GM21381 (cell line): ENCODE measurements around the gene TMBIM4.

ENCODE experiments used
- ATAC-seq: cut with Tn5 transposase; IDR thresholded peaks from one replicate; pipeline ENCODE4 v1.9.1; 2021; ENCODE audit warnings: mild to moderate bottlenecking, moderate library complexity; ENCODE audit not compliant: unreplicated experiment

TMBIM4 gene

DNA sequence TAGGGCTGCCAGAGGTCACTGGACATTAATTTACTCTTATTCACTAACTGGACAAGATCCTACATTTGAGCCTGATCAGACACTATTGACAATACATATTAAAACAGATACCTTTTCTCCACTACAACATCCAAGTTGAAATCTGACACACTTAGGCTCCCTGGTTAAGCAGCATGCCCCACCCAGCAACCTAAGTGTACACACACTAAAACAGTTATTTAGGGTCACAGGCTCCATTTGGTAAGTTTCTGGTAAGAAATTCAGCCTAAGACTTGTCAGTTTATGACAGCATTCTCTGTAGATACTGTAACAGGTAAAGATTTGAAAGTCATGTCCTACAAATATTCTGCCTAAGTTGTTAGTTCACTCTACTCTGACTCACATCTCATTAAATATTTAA is 27.0 kb downstream of the TMBIM4 start:
- no peak for ATAC-seq

DNA sequence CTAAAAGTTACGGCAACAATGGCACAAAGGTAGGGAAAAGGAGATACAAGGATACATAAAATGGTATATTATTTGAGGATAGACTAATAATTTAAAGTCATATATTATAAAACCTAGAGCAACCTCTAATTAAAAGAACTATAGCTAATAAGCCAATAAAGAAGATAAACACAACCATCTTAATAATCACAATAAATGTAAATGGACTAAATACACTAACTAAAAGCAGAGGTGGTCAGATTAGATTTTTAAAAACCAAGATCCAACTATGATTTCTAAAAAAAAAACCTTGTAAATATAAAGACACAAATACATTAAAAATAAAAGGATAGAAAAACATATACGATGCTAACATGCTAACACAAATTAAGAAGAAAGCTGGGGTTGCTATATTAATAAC is 28.5 kb downstream of the TMBIM4 start:
- no peak for ATAC-seq

DNA sequence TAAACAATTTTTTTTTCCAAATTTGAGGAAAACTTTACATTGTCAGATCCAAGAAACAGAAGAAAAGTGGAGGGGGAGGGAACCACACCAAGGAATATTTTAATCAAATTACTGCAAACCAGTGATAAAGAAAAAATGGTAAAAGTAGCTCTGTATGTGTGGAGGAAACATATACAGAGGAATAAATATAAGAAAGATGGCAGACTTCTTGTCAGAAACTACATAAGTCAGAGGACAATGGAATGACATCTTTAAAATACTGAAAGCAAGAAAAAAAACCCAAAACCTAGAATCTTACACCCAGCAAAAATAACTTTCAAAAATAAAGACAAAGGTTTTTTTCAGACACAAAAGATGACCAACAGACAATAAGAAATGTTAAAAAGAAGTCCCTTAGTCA is 29.1 kb downstream of the TMBIM4 start:
- ATAC-seq, result no peak

DNA sequence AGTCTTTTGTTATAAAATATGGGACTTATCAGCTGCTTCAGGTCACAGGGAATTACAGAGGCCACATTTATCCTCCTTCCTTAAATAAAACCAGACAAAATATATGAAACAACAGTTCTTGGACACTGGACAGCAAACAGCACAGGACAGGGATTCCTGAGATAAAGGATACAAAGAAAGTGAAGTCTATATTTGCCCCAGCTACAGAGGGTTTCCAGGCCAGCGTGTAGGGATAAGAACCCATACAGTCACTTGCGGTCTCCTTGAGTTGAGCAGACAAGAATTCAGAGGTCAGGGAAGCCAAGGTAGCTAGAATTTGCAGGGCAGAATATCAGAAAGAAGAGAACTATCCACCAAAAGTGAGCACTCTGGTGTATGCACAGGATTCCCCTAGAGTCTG is 30.5 kb downstream of the TMBIM4 start:
- no peak for ATAC-seq

DNA sequence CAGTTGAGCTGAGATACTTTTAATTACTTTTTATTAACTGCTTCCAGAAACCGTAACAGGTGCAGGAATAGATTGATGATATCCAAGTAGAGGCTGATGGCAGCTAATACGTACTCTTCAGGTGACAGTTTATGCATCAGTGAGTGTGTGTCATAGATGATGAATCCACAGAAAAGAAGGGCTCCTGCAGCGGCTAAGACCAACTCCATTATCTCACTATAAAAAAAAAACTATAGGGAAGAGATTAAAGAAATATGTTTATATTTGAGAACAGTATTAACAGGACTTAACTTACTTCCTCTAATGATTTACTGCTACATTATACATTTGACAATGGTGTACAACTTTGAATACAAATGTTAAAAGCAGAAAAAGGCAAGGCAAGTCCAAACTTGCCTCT is 31.9 kb downstream of the TMBIM4 start:
- no peak for ATAC-seq

DNA sequence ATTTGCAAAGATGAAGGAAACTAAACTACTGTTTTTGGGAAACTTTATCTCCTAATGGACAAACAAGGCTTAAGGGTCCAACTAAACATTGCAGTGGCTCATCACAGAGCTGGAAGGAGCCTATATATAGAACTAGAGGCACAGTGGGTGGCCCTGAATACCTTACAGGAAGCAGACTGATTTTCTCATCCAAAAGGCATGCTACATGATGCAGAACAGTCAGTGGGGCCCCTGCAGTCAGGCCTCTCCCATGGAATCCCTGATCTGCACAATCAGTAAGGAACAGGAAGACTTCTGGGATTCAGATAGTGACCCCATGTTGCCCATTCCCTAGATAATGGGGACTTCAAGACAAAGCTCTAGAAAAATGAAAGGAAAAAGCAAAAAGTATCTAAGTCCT is 37.4 kb downstream of the TMBIM4 start:
- ATAC-seq, result no peak

DNA sequence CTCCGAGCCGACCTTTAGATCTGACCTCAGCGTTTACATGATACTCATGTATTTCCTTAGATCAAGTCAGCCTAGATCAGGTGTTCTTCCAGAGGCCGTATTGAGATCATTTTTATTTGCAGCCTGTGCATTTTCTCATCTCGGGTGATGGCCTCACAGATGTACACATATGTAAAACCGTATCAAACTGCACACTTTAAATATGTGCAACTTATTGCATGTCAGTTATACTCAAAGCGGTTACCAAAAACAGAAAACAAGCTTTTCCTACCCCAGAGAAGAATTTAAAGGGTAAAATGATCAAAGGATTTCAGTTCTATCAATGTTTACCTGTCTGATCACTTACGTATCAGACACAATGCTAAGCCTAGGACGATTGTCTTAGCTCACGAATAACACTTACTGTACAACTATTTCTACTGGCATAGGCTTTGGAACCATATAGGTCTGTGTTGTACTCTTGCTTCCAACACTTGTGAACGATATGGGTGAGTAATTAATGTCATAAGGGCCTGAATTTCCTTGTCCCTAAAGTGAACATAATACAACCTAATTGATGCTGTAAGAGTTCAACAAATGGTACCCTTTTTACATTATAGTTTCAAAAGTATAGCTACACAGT is 38.6 kb downstream of the TMBIM4 start:
- no peak for ATAC-seq

DNA sequence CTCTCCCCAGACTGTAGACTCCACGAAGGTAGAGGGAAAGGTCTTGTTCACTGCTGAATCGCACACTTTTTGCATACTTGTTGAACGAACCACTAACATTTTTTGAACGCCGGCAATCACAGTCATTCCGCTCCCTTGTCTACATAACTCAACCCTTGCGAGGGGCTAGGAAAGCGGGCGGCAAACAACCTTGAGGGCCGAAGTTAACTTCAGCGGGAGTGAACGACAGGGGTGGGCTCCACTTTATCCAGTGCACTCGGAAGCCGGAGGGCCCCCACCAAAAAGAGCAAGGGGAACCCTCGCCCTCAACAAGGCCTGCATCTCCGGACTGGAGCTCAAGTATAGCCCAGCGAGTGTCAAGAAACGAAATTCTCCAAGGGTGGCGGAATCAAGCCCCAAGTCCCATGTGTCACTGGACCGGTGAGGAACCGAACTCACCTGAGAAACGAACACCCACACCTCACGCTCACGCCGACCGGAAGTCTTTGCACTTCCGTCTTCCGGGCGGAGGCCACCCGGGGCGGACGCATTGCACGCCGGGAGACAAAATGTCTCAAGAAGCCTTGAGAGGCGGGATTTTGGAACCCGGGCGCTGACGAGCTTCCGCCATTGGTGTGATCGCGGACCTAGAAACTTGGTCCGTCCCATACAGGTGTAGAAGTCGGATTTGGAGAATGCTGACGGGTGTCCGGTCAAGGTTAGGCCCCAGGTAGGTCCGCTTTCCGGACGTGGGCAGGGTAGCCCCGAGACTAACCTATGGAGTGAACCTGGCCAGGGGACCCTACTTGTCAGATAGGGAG is 39.3 kb downstream of the TMBIM4 start, which contains the start of gene LLPH:
Gene LLPH (minus strand): TSS at position 484 of the 800 bp plus-strand sequence. CDS start 1,644 bp downstream, outside the sequence.
- ATAC-seq, result peak; percentile 97

DNA sequence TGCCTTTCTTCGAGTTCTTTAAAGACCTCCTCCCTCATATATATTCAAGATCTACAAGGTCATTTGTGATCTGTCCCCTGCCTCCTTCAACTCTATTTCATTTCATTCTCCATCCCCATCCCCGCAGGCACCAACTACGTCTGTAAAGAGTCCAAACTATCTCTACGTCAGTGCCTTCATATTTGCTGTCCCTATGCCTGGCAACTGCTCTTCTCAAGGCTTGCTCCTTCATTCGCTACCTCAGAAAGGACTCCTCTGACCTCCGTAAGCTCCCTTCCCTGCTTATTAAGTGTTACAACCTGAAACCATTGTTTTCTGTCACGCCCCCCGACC is 39.9 kb downstream of the TMBIM4 start:
- ATAC-seq, result no peak

DNA sequence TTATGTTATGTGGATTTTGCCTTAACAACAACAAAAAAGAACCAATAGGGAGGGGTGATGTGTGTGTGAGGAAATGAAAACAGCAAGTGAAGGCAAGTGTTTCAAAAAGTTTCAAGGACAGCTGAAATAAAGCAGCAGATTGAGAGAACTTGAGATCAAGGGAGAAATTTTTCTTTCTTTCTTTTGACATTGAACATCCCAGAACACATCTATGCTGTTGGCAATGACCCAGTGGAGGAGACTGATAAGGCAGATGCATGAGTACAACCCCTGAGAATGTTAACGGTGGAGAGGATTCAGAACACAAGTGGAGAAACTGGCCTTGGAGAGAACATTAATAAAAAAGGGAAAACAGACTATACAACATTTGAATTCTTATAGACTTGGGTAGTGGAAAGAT is 42.1 kb downstream of the TMBIM4 start:
- ATAC-seq, result no peak

DNA sequence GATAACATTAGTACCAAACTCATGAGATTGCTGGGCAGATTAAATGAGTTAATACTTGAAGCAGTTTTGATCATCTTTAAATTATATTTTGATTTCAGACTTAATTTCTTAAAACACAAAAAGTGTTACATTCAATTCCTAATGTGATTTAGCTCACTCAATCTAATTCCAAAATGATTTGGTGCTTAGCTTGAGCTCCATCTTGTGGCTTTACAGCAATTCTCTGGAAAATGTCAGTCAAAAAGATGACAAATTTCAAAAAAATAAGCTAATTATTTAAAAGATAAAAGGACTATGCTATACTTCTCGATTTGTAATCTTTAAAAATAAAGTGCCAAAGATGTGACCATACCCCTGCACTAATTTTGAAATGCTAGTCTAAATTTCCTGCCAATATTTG is 49.3 kb downstream of the TMBIM4 start:
- no peak for ATAC-seq

DNA sequence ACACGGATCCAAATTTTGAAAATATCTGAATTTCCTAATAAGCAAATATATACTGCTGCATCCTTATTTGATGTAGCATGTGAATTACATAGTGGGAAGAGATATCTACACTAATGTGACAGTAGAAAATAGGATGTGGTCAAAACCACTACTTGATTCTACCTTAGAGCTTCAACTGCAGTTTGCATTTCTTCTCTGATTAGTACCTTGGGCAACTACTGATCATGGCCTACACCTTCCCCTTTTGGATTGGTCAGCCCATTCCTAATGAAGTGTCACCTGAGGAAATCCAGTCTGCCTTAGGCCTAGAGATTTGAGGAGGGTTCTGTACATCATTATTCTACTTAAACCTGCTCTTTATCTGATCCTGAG is 49.9 kb downstream of the TMBIM4 start:
- peak; percentile 74 for ATAC-seq

DNA sequence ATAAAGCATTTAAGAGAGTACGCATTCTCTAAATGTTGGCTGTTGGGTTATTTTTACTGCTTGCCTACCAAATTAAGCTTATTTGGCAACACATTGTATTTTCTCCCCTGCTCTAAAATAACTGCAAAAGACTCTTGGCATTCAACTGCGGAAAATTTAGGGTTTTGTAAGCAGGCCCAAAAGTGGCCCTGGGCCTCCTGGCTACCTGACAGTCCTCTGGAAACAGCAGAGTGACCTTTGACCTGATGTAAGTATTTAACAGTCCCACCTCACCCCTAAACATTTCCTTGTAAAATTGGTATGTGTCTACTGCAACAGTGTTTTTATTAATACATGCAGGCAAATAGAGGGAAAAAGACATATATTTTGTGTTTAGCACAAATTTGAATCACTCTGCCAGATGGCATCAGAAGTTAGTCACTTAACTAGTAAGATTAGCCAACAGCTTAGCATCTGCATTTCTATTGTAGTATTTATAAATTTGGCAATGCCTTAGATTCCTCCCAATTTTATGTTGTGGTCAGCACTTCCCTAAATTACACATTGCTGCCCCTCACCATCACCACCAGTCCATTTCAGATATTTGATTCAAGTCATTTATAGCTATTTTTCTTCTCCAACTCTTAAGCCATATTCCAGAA is 50.4 kb downstream of the TMBIM4 start:
- ATAC-seq, result no peak

DNA sequence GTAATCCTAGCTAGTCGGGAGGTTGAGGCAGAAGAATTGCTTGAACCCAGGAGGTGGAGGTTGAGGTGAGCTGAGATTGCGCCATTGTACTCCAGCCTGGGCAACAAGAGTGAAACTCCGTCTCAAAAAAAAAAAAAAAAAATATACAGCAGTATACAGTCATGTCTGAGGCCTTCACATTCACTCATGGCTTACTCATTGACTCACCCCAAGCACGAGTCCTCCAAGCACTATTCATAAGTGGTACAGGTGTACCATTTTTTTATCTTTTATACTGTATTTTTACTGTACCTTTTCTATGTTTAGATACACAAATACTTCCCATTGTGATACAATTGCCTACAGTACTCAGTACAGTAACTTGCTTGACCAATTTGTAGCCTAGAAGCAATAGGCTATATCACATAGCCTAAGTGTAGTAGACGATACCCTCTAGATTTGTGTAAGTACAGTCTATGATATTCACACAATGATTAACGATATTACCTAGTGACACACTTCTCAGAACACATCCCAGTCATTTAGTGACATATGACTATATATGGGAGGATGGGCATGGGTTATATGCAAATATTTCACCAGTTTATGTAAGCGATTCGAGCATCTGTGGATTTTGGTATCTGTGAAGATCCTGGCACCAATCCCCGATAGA is 51.4 kb downstream of the TMBIM4 start:
- ATAC-seq, result no peak

DNA sequence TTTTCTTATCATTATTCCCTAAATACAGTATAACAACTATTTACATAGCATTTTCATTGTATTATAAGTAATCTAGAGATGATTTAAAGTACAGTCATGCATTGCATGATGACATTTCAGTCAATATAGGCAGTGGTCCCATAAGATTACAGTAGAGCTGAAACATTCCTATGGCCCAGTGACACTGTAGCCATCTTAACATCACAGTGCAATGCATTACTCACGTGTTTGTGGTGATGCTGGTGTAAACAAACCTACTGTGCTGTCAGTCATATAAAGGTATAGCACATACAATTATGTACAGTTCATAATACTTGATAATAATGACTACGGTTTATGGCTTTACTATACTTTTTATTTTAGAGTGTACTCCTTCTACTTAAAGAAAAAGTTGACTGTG is 52.6 kb downstream of the TMBIM4 start:
- no peak for ATAC-seq

DNA sequence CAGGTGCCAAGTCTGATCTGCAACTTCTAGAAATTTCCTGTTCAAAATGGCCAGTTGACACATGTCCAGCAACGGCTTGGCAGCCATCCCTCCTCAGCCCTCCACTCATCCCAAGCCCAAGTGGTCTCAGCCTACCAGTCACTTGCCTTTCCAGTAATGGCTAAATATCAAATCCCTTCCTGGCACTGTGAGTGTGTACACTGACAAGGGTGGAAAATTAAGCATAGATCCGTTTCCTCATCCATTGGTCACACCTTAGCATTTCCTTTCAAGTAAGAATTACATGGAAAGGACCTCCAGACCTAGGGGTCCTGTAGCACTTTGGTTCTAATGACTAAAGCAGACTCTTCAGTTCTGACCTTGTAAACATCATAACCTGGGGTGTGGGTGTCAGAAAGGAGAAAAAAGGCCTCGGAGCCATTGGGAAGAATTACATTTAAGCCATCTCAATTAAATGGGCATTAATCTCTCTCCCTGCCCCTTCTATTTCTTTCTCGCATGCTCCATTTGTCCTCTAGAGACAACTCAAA is 54.7 kb downstream of the TMBIM4 start:
- no peak for ATAC-seq

DNA sequence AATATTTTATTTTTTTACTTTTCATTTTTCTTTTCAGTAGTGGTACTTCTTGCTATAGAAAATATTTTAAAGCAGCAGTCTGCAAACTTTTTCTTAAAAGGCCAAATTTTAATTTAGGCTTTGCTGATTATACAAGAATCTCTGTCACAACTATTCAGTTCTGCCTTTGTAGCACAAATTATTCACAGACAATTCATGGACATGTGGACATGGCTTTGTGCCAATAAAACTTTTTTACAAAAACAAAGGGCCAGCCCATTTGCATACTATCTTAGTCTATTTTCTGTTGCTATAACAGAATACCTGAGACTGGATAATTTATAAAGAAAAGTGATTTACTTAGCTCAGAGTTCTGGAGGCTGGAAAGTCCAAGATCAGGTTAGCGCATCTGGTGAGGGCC is 56.3 kb downstream of the TMBIM4 start:
- ATAC-seq, result no peak

DNA sequence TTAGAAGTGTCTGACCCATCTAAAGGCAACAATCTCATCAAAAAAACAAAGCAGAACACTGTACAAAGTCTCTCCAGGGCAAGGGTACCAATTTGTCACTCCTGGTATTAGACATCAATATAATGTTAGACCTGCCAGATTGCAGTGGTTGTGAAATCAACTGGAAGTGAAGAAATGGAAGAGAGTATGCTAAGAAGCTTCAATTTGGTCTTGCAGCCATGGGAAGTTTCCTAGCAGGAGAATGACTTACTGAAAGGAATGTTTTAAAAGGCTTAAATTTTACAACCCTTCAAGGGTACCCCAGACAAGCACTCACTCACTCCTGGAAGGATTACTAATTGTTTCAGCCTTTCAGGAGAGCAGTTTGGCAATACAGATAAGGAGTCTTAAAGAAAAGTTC is 58.2 kb downstream of the TMBIM4 start:
- no peak for ATAC-seq

DNA sequence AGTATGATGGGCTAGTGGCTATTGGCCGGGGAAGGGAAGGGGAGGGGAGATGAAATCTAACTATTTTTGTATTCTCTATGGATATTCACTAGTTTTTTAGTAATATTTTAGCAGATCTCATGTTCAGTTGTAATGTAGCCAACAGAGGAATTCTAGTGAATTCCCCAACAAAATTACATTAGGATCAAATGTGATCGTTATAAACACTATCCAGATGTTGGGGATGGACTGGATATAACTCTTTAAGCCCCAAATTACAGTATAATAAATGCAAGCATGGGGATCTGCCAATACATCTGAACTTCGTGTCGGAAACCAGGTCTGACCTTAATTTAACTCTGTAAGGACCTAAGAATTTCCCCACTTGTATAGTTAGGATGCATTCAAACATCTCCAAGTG is 60.7 kb downstream of the TMBIM4 start:
- ATAC-seq, result no peak

DNA sequence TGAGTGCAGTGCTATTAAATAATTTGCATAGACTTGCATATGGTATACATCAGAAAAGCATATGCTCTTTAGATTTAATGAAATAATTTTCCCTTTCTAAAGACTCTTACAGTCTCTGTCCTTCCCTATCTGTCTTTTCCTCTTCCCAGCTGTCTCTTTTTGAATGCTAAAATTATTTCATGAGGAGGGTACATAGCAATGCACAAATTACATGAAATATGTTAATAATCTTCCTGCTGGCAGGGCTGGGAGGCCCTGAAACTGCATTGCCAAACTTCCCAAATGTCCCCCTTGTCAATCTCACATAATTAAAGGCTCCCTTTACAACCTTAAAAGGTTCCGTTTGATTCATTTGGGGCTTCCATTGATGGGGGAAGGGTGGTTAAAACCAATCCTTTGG is 61.4 kb downstream of the TMBIM4 start:
- ATAC-seq, result no peak

DNA sequence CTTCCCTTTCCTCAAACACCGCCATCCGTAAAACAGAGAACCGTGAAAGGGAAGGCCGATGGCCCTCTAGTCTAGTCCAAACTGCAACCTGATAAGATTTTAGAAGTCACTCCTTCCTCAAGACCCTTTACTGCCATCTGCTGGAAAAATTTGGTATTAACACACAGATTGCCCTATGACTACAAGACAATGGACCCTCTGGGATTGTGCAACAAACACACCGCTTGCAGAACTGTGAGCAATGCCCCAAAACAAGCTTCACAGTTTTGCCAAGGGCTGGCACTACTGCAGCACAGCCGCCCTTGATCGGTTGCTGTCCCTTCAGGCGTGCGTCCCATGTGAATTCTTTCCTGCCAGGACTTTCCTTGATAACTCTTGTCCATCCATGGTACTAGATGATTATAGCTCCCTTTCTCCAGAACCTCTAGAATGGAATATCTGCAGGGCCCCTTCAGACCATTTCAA is 62.3 kb downstream of the TMBIM4 start:
- peak; percentile 89 for ATAC-seq
